Right atrium auricular region (tissue), 2 donors: Measurements from ENCODE around the gene GJD2. TPM values are rescaled to one million over a fixed set of nuclear protein-coding genes. Genes with fewer than 3 reads are reported as not detected.
A peak's percentile ranks its signal among the peaks of the same experiment; 100 is the strongest.

ENCODE experiments used
- DNase-seq: peaks from one replicate; pipeline ENCODE4 v3.0.0-alpha.2; 2019; ENCODE audit warnings: low spot score
- H3K27ac ChIP-seq, 2 donors: fragments of 200-600 bp; sonication (generic); 1 replicate in 1 of 2; 2 replicates in 1 of 2; pipeline ENCODE4 v1.5.1; 2016 to 2019
- H3K27me3 ChIP-seq, 2 donors: fragments of 200-600 bp; sonication (generic); one replicate each; pipeline versions ENCODE4 v1.5.1 to v1.6.0; 2017 to 2019
- H3K36me3 ChIP-seq: fragments of 200-600 bp; sonication (generic); one replicate; pipeline ENCODE4 v1.5.1; 2016
- H3K4me1 ChIP-seq, 2 donors: fragments of 200-600 bp; sonication (generic); one replicate each; pipeline versions ENCODE4 v1.5.1 to v1.6.0; 2017 to 2019
- H3K4me3 ChIP-seq, 2 donors: fragments of 200-600 bp; sonication (generic); 1 replicate in 1 of 2; 2 replicates in 1 of 2; pipeline ENCODE4 v1.5.1; 2017 to 2019; ENCODE audit warnings: mild to moderate bottlenecking in 1 of 2, moderate library complexity in 1 of 2
- H3K9me3 ChIP-seq, 2 donors: fragments of 200-600 bp; sonication (generic); one replicate each; pipeline ENCODE4 v1.5.1; 2019
- CTCF ChIP-seq, 2 donors: fragments of 200-600 bp; sonication (generic); IDR thresholded peaks; one replicate each; pipeline ENCODE4 v1.5.1; 2019; ENCODE audit warnings: antibody characterized with exemption in 2 of 2
- total RNA-seq, 2 donors: library from RNA; depleted of rRNA; stranded (reverse); fragments of >200 nt; gene quantifications; one replicate each; pipeline ENCODE4 v1.1.0, GENCODE V29; 2016

GJD2 gene
- total RNA-seq, 2 donors from 2014 or later: 13.6 to 42.3 TPM

- Histone ChIP-seq H3K4me1 (peaks cover 0 to 36% of the 10 kb centered on the region in 2 donors), H3K4me3 (peak overlapping the region; percentile 2 to 24), H3K27me3 (no peaks in the 10 kb centered on the region), H3K36me3 (no peaks in the 10 kb centered on the region), H3K27ac (peak overlapping the region in 1 of 2 donors; percentile 86), H3K9me3 (no peaks in the 10 kb centered on the region)
- peak; percentile 82 for DNase-seq
- no peak for TF ChIP-seq CTCF (IDR thresholded peaks at IDR 0.05)
Measured at GRCh38 chr15:34721802-34722438, 32.9 kb downstream of the GJD2 start.

DNA sequence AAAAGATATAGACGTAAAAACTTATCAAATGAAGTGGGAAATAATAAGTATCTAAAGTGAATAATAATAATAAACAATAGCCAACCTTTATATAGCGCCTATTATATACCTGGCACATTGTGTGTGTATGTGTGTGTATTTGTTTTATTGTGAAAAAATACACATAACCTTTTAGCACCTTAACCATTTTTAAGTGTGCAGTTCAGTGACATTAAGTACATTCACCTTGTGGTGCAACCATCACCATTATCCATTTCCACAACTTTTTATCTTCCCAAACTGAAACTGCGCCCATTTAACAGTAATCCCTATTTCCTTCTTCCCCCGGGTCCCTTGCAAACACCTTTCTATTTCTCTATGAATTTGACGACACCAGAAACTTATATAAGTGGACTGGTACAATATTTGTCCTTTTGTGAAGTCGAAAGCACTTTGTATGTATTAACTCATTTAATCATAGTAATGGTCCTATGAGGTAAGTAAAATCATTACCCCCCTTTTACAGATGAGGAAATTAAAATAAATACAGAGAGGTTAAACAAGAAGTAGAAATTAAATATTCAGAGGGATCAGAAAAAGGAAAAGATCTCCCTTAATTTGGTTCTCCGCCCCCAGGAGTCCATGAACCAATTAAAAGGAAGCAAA lies 33.5 kb downstream of the GJD2 start:
- Histone ChIP-seq H3K36me3 (no peaks in the 10 kb centered on the region), H3K27ac (peak overlapping the region in 1 of 2 donors; percentile 86), H3K27me3 (no peaks in the 10 kb centered on the region), H3K4me1 (peaks cover 0 to 36% of the 10 kb centered on the region in 2 donors), H3K4me3 (peak overlapping the region in 1 of 2 donors; percentile 24), H3K9me3 (no peaks in the 10 kb centered on the region)
- no peak for TF ChIP-seq CTCF (IDR thresholded peaks at IDR 0.05)
- DNase-seq: no peak

DNA sequence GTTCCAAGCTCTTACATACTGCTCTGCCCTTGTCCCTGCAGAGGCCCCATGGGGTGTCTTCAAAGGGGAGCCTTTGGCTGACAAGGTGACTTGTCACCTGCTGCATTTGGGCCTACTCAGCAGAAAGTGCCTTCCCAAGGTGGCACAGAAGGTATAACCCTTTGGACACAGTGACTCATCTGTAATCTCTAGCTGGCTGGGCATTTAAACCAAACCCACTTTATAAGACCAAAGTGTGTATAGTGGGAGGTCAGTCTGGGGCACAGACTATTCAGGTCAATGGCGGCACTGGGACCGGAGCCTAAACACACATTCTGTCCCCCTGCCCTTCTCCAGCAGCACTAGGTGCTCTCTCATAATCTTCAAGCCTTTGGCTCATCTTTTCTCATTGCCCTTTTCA lies 35.1 kb downstream of the GJD2 start:
- no peaks in the 10 kb centered on the region for H3K27me3 ChIP-seq
- DNase-seq: no peak
- H3K9me3 ChIP-seq: no peaks in the 10 kb centered on the region
- H3K4me3 ChIP-seq: no peak overlapping the region
- peaks cover 0 to 40% of the 10 kb centered on the region in 2 donors for H3K4me1 ChIP-seq
- H3K36me3 ChIP-seq: no peaks in the 10 kb centered on the region
- peak overlapping the region in 1 of 2 donors; percentile 86 for H3K27ac ChIP-seq
- TF ChIP-seq CTCF (IDR thresholded peaks at IDR 0.05): no peak

- H3K9me3 ChIP-seq: no peaks in the 10 kb centered on the region
- no peak for DNase-seq
- H3K36me3 ChIP-seq: no peaks in the 10 kb centered on the region
- no peak overlapping the region for H3K4me3 ChIP-seq
- no peaks in the 10 kb centered on the region for H3K27me3 ChIP-seq
- TF ChIP-seq CTCF (IDR thresholded peaks at IDR 0.05): no peak
- peaks cover 0 to 47% of the 10 kb centered on the region in 2 donors for H3K4me1 ChIP-seq
- peak overlapping the region in 1 of 2 donors; percentile 86 for H3K27ac ChIP-seq
Measured at GRCh38 chr15:34718681-34719665, 35.8 kb downstream of the GJD2 start.

DNA sequence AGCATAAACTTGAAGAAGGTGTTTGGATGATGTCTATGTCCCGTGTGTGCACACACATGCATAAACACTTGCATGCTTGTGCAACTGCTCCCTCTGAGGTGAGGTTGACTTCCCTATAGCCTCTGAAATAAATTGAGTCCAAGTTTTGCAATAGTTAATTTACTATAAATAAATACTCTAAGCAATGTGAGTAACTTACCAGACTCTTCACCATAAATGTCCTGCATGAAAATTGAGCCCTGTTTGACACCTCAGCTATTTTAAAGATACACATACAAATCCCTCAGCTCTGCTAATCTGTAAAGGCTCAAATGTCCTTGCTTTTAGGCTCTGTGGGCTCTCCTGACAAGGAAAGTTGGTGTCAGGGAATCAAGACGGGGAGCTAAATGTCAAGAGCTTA lies 37.1 kb downstream of the GJD2 start:
- Histone ChIP-seq H3K27ac (peak overlapping the region in 1 of 2 donors; percentile 86), H3K9me3 (no peaks in the 10 kb centered on the region)

More for the DNA sequence above, 37.1 kb downstream of the GJD2 start:
- no peak for DNase-seq
- Histone ChIP-seq H3K4me1 (peaks cover 0 to 52% of the 10 kb centered on the region in 2 donors), H3K36me3 (no peaks in the 10 kb centered on the region), H3K27me3 (no peaks in the 10 kb centered on the region), H3K4me3 (no peak overlapping the region)
- no peak for TF ChIP-seq CTCF (IDR thresholded peaks at IDR 0.05)
